HEK293 (cell line): ENCODE results near the gene TBX6.

Experiments
- CTCF ChIA-PET: fragments of 350-600 bp; formaldehyde crosslinking; extraction: SDS; loops from one replicate; lab custom pipeline; 2021; ENCODE audit warnings: antibody characterized with exemption; lab: Yijun Ruan, JAX
- POLR2A ChIA-PET: fragments of 300-600 bp; formaldehyde crosslinking; extraction: SDS; loops from one replicate; lab custom pipeline; 2020; ENCODE audit warnings: antibody characterized with exemption, inconsistent platforms; lab: Yijun Ruan, JAX
- H3K27ac ChIP-seq: fragments of 200-500 bp; sonication (Bioruptor generic); 2 replicates; pipeline ENCODE4 v1.5.1; 2014; ENCODE audit warnings: low read depth, low read length, control low read depth, inconsistent platforms; ENCODE audit errors: extremely low read depth
- H3K36me3 ChIP-seq, 2 experiments: fragments of 200-500 bp in 1 of 2; sonication (Bioruptor generic) in 1 of 2; 1 replicate in 1 of 2; 2 replicates in 1 of 2; pipeline ENCODE4 v1.5.1; 2014 to 2017; ENCODE audit warnings: inconsistent platforms in 2 of 2, low read length in 2 of 2; ENCODE audit not compliant: control insufficient read depth in 2 of 2, insufficient read depth in 1 of 2
- H3K4me1 ChIP-seq: fragments of 200-500 bp; sonication (Bioruptor generic); 2 replicates; pipeline ENCODE4 v1.5.1; 2014; ENCODE audit warnings: mild to moderate bottlenecking, low read length, inconsistent platforms; ENCODE audit not compliant: control insufficient read depth, insufficient read depth
- H3K4me3 ChIP-seq: 2 replicates; pipeline ENCODE4 v1.5.1; 2011; ENCODE audit warnings: low read depth, mild to moderate bottlenecking, control low read depth, low read length, moderate library complexity
- H3K9me3 ChIP-seq: fragments of 200-500 bp; sonication (Bioruptor generic); 2 replicates; pipeline ENCODE4 v1.5.1; 2014; ENCODE audit warnings: low read depth, low read length, inconsistent platforms; ENCODE audit not compliant: control insufficient read depth, insufficient read depth
- GLIS1 ChIP-seq: fragments of 450-650 bp; formaldehyde crosslinking; IDR thresholded peaks from 2 replicates; pipeline ENCODE4 v1.5.1; 2016; ENCODE audit warnings: missing biosample characterization, missing genetic modification characterization
- GLIS2 ChIP-seq: fragments of 450-650 bp; formaldehyde crosslinking; IDR thresholded peaks from 2 replicates; pipeline ENCODE4 v1.5.1; 2016; ENCODE audit warnings: missing biosample characterization, missing genetic modification characterization
- IKZF3 ChIP-seq: fragments of 450-650 bp; IDR thresholded peaks from 2 replicates; pipeline ENCODE4 v1.5.0; 2018; ENCODE audit warnings: missing biosample characterization, mild to moderate bottlenecking, missing genetic modification characterization, moderate library complexity
- KLF9 ChIP-seq: fragments of 450-650 bp; formaldehyde crosslinking; IDR thresholded peaks from 2 replicates; pipeline ENCODE4 v1.5.1; 2016; ENCODE audit warnings: missing biosample characterization, missing genetic modification characterization, low read depth
- SCRT2 ChIP-seq: fragments of 450-650 bp; formaldehyde crosslinking; IDR thresholded peaks from 2 replicates; pipeline ENCODE4 v1.5.1; 2016; ENCODE audit warnings: missing biosample characterization, missing genetic modification characterization
- TCF7L2 ChIP-seq: IDR thresholded peaks from 2 replicates; pipeline ENCODE4 v1.6.1; 2011; ENCODE audit warnings: low read depth, mild to moderate bottlenecking, inconsistent platforms, low read length, moderate library complexity, borderline replicate concordance
- ZNF133 ChIP-seq: fragments of 450-650 bp; formaldehyde crosslinking; IDR thresholded peaks from 2 replicates; pipeline ENCODE4 v1.5.1; 2016; ENCODE audit warnings: missing biosample characterization, missing genetic modification characterization
- ZNF239 ChIP-seq: fragments of 450-650 bp; formaldehyde crosslinking; IDR thresholded peaks from 2 replicates; pipeline ENCODE4 v1.5.1; 2016; ENCODE audit warnings: missing biosample characterization, missing genetic modification characterization
- ZNF366 ChIP-seq: fragments of 450-650 bp; formaldehyde crosslinking; conservative IDR thresholded peaks from 2 replicates; pipeline ENCODE4 v1.5.1; 2016; ENCODE audit warnings: missing biosample characterization, missing genetic modification characterization
- ZNF37A ChIP-seq: fragments of 450-650 bp; IDR thresholded peaks from 2 replicates; pipeline ENCODE4 v1.5.1; 2018; ENCODE audit warnings: missing biosample characterization, missing genetic modification characterization
- ZNF521 ChIP-seq: fragments of 450-650 bp; formaldehyde crosslinking; IDR thresholded peaks from 2 replicates; pipeline ENCODE4 v1.5.1; 2017; ENCODE audit warnings: missing biosample characterization, mild to moderate bottlenecking, missing genetic modification characterization
- ZNF660 ChIP-seq: fragments of 450-650 bp; IDR thresholded peaks from 2 replicates; pipeline ENCODE4 v1.5.1; 2018; ENCODE audit warnings: missing biosample characterization, mild to moderate bottlenecking, missing genetic modification characterization
- ZNF707 ChIP-seq: fragments of 450-650 bp; formaldehyde crosslinking; IDR thresholded peaks from 2 replicates; pipeline ENCODE4 v1.5.1; 2016; ENCODE audit warnings: missing biosample characterization, missing genetic modification characterization
- ZNF768 ChIP-seq: fragments of 450-650 bp; formaldehyde crosslinking; IDR thresholded peaks from 2 replicates; pipeline ENCODE4 v1.5.1; 2018; ENCODE audit warnings: missing biosample characterization, mild to moderate bottlenecking, missing genetic modification characterization
- ZNF776 ChIP-seq: fragments of 450-650 bp; formaldehyde crosslinking; IDR thresholded peaks from 2 replicates; pipeline ENCODE4 v1.5.0; 2017; ENCODE audit warnings: missing biosample characterization, missing genetic modification characterization, borderline replicate concordance
- TF ChIP-seq, protein P1 (sequence below): fragments of 450-650 bp; formaldehyde crosslinking; IDR thresholded peaks from 2 replicates; pipeline ENCODE4 v1.5.1; 2016; ENCODE audit warnings: missing biosample characterization, missing genetic modification characterization, borderline replicate concordance
- TF ChIP-seq, protein P2 (sequence below): fragments of 450-650 bp; formaldehyde crosslinking; IDR thresholded peaks from 2 replicates; pipeline ENCODE4 v1.5.1; 2016; ENCODE audit warnings: missing biosample characterization, missing genetic modification characterization
- TF ChIP-seq, protein P3 (sequence below): fragments of 450-650 bp; formaldehyde crosslinking; IDR thresholded peaks from 2 replicates; pipeline ENCODE4 v1.5.0; 2017; ENCODE audit warnings: missing biosample characterization, missing genetic modification characterization, borderline replicate concordance
- TF ChIP-seq, protein P4 (sequence below): fragments of 450-650 bp; IDR thresholded peaks from 2 replicates; pipeline ENCODE4 v1.5.1; 2018; ENCODE audit warnings: missing biosample characterization, missing genetic modification characterization
- TF ChIP-seq, protein P5 (sequence below): sonication (generic); formaldehyde crosslinking; IDR thresholded peaks from 2 replicates; pipeline ENCODE4 v1.8.1; 2022; ENCODE audit warnings: mild to moderate bottlenecking, moderate library complexity, missing genetic modification reagents

TBX6 gene

DNA sequence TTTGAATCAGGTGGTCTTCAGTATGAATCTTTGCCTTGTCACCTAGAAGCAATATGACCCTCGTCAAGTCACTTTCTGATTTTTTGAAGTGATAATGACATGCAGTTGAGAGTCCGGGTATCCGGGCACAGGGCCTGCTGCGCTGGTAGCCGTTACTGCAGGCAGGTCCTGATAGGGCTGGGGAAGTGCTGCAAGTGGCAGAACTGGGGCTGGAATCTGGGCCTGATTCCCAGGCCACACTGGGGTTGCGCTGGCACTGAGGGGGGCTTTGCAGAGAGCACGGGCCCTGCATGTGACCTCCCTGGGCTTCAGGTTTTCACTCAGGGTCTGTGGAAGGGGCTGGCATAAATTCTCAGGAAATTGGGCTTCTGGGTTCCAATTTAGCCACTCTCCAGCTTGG lies 13.0 kb downstream of the TBX6 start (continued):
- TF ChIP-seq, protein P1, sequence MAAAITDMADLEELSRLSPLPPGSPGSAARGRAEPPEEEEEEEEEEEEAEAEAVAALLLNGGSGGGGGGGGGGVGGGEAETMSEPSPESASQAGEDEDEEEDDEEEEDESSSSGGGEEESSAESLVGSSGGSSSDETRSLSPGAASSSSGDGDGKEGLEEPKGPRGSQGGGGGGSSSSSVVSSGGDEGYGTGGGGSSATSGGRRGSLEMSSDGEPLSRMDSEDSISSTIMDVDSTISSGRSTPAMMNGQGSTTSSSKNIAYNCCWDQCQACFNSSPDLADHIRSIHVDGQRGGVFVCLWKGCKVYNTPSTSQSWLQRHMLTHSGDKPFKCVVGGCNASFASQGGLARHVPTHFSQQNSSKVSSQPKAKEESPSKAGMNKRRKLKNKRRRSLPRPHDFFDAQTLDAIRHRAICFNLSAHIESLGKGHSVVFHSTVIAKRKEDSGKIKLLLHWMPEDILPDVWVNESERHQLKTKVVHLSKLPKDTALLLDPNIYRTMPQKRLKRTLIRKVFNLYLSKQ (tag by site-specific recombination) = no peak
- TF ChIP-seq SCRT2 (tag by site-specific recombination) (no peak), ZNF768 (tag by site-specific recombination) (no peak), IKZF3 (tag by site-specific recombination) (no peak), ZNF521 (tag by site-specific recombination) (no peak)
- TF ChIP-seq, all 188 proteins: peak for 0

DNA sequence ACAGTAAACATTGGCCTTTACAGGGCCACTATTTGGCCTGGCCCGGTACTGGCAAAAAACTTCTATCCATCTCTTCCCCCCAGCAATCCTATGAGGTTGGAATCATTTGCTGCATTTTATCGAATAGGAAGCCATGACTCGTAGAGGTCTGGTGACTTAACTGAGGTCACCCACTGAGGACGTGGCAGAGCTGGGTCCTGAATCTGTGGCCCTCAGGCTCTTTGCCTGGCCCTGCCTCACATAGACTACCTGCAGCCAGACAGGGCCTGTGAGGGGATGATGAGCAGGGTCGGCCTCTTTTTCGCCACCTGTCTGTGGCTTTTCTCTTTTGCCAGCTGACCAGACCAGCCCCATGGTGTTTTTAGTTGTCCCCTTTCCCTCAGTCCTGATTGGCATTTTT lies 14.1 kb downstream of the TBX6 start:
- POLR2A ChIA-PET = interaction anchor here (6.9 kb wide), 1 partner anchor 12 kb away, joined by 70 read pairs; the partner anchor contains the start of gene ALDOA
- no peak overlapping the region for H3K27ac ChIP-seq
- peaks cover 4% of the 10 kb centered on the region; the same call in 1 of the 2 replicates for H3K4me1 ChIP-seq
- H3K36me3 ChIP-seq = peaks cover 32 to 58% of the 10 kb centered on the region in 2 experiments; a peak in 2 of 3 replicates
- CTCF ChIA-PET = interaction anchor here (0.5 to 2.7 kb wide), 4 partner anchors 14 to 332 kb away, joined by 3 to 12 read pairs (median 4); partner anchors contain the start of gene TBX6
- no peaks in the 10 kb centered on the region for H3K9me3 ChIP-seq
- TF ChIP-seq ZNF133 (tag by site-specific recombination) = no peak
- TF ChIP-seq ZNF776 (tag by site-specific recombination) = no peak
- TF ChIP-seq ZNF366 (tag by site-specific recombination) = 0 out of 2 replicates have a peak, but pooled peaks have one; percentile 5
- TF ChIP-seq GLIS2 (tag by site-specific recombination) = no peak
- TF ChIP-seq, protein P2, sequence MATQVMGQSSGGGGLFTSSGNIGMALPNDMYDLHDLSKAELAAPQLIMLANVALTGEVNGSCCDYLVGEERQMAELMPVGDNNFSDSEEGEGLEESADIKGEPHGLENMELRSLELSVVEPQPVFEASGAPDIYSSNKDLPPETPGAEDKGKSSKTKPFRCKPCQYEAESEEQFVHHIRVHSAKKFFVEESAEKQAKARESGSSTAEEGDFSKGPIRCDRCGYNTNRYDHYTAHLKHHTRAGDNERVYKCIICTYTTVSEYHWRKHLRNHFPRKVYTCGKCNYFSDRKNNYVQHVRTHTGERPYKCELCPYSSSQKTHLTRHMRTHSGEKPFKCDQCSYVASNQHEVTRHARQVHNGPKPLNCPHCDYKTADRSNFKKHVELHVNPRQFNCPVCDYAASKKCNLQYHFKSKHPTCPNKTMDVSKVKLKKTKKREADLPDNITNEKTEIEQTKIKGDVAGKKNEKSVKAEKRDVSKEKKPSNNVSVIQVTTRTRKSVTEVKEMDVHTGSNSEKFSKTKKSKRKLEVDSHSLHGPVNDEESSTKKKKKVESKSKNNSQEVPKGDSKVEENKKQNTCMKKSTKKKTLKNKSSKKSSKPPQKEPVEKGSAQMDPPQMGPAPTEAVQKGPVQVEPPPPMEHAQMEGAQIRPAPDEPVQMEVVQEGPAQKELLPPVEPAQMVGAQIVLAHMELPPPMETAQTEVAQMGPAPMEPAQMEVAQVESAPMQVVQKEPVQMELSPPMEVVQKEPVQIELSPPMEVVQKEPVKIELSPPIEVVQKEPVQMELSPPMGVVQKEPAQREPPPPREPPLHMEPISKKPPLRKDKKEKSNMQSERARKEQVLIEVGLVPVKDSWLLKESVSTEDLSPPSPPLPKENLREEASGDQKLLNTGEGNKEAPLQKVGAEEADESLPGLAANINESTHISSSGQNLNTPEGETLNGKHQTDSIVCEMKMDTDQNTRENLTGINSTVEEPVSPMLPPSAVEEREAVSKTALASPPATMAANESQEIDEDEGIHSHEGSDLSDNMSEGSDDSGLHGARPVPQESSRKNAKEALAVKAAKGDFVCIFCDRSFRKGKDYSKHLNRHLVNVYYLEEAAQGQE (tag by site-specific recombination) = no peak
- TF ChIP-seq ZNF707 (tag by site-specific recombination) = no peak
- TF ChIP-seq, all 188 proteins: peak for 1
- H3K4me3 ChIP-seq = no peak overlapping the region

DNA sequence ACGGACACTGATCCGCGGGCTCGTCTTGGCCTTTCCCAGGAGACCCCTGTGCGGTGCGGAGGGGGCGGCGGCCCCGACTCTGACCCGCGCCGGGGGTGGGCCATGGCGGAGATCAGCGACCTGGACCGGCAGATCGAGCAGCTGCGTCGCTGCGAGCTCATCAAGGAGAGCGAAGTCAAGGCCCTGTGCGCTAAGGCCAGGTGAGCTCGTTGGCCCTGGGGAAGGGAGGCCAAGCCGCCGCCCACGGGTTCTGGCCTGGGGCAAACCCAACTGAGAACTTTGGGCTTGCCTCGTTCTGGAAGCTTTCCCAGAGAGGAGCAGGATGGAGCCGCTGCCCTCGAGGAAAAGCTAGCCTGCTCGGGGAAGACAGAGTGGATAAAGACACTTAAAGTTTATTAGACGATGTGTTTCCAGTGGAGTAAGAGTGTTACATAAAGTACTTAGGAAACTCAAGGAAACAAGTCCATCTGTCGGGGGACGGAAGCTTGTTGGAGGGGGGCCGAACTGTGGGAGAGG lies 15.4 kb downstream of the TBX6 start:
- Histone ChIP-seq H3K36me3 (peaks cover 42 to 57% of the 10 kb centered on the region in 2 experiments; a peak in 2 of 3 replicates), H3K27ac (peak overlapping the region; percentile 70), H3K9me3 (no peaks in the 10 kb centered on the region), H3K4me1 (peaks cover 4% of the 10 kb centered on the region; the same call in 1 of the 2 replicates), H3K4me3 (peak overlapping the region; percentile 78)
- ChIA-PET POLR2A (interaction anchor here (0.8 to 6.9 kb wide), 7 partner anchors 11 to 270 kb away, joined by 3 to 70 read pairs (median 4); partner anchors contain the start of genes ALDOA, MAZ and TBX6), CTCF (interaction anchor here (0.6 to 1.9 kb wide), 7 partner anchors 16 to 576 kb away, joined by 3 to 12 read pairs (median 4); partner anchors contain the start of gene TBX6)
- TF ChIP-seq ZNF660 (tag by site-specific recombination) (no peak), ZNF37A (tag by site-specific recombination) (no peak), IKZF3 (tag by site-specific recombination) (no peak), TCF7L2 (no peak), GLIS1 (tag by site-specific recombination) (no peak), KLF9 (tag by site-specific recombination) (peak; percentile 37; the same call in 1 of the 2 replicates), ZNF239 (no peak)
- TF ChIP-seq, protein P3, sequence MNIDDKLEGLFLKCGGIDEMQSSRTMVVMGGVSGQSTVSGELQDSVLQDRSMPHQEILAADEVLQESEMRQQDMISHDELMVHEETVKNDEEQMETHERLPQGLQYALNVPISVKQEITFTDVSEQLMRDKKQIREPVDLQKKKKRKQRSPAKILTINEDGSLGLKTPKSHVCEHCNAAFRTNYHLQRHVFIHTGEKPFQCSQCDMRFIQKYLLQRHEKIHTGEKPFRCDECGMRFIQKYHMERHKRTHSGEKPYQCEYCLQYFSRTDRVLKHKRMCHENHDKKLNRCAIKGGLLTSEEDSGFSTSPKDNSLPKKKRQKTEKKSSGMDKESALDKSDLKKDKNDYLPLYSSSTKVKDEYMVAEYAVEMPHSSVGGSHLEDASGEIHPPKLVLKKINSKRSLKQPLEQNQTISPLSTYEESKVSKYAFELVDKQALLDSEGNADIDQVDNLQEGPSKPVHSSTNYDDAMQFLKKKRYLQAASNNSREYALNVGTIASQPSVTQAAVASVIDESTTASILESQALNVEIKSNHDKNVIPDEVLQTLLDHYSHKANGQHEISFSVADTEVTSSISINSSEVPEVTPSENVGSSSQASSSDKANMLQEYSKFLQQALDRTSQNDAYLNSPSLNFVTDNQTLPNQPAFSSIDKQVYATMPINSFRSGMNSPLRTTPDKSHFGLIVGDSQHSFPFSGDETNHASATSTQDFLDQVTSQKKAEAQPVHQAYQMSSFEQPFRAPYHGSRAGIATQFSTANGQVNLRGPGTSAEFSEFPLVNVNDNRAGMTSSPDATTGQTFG (tag by site-specific recombination) = no peak
- TF ChIP-seq, protein P4, sequence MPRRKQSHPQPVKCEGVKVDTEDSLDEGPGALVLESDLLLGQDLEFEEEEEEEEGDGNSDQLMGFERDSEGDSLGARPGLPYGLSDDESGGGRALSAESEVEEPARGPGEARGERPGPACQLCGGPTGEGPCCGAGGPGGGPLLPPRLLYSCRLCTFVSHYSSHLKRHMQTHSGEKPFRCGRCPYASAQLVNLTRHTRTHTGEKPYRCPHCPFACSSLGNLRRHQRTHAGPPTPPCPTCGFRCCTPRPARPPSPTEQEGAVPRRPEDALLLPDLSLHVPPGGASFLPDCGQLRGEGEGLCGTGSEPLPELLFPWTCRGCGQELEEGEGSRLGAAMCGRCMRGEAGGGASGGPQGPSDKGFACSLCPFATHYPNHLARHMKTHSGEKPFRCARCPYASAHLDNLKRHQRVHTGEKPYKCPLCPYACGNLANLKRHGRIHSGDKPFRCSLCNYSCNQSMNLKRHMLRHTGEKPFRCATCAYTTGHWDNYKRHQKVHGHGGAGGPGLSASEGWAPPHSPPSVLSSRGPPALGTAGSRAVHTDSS (tag by site-specific recombination) = no peak
- TF ChIP-seq, protein P5, sequence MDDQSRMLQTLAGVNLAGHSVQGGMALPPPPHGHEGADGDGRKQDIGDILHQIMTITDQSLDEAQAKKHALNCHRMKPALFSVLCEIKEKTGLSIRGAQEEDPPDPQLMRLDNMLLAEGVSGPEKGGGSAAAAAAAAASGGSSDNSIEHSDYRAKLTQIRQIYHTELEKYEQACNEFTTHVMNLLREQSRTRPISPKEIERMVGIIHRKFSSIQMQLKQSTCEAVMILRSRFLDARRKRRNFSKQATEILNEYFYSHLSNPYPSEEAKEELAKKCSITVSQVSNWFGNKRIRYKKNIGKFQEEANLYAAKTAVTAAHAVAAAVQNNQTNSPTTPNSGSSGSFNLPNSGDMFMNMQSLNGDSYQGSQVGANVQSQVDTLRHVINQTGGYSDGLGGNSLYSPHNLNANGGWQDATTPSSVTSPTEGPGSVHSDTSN (CRISPR knock-in tag) = no peak
